Activated T-cell treated with anti-CD3 and anti-CD28 coated beads, Interleukin-2, amount 50 U/mL, for 48 hours (primary cell): ENCODE results near the gene RAB1B.

ENCODE experiments used
- DNase-seq, 2 experiments: peaks; one replicate each; pipeline ENCODE4 v3.0.0-alpha.2; 2020

RAB1B gene

GRCh38 chr11:66285250-66285947 lies 17.0 kb downstream of the RAB1B start:
- no peak for DNase-seq

GRCh38 chr11:66286699-66287098 lies 18.3 kb downstream of the RAB1B start:
- no peak for DNase-seq

GRCh38 chr11:66287211-66287888 lies 18.9 kb downstream of the RAB1B start:
- DNase-seq = no peak

GRCh38 chr11:66287889-66288670 lies 19.6 kb downstream of the RAB1B start:
- no peak for DNase-seq

- DNase-seq = peak; percentile 97 to 98
Measured at GRCh38 chr11:66288671-66289547, 20.5 kb downstream of the RAB1B start, which contains the start of gene YIF1A. Gene YIF1A (minus strand): TSS chr11:66289143. CDS start chr11:66288985, 158 bp downstream.

- DNase-seq = peak; percentile 89 to 90
Measured at GRCh38 chr11:66289548-66290329, 21.3 kb downstream of the RAB1B start.

GRCh38 chr11:66290330-66290621 lies 21.8 kb downstream of the RAB1B start:
- no peak for DNase-seq

GRCh38 chr11:66291303-66291705 lies 22.9 kb downstream of the RAB1B start:
- DNase-seq = no peak

- DNase-seq = no peak
Measured at GRCh38 chr11:66291706-66292542, 23.5 kb downstream of the RAB1B start, which contains the start of gene TMEM151A. Gene TMEM151A (plus strand): TSS chr11:66291894. CDS start chr11:66292014, 120 bp downstream.

- no peak for DNase-seq
Measured at GRCh38 chr11:66292543-66293332, 24.3 kb downstream of the RAB1B start.

- no peak for DNase-seq
Measured at GRCh38 chr11:66293352-66293751, 24.9 kb downstream of the RAB1B start.

GRCh38 chr11:66293777-66294625 lies 25.6 kb downstream of the RAB1B start:
- no peak for DNase-seq

- DNase-seq = no peak
Measured at GRCh38 chr11:66294626-66295620, 26.5 kb downstream of the RAB1B start.

- no peak for DNase-seq
Measured at GRCh38 chr11:66297610-66298009, 29.2 kb downstream of the RAB1B start.

GRCh38 chr11:66299186-66299585 lies 30.7 kb downstream of the RAB1B start:
- DNase-seq = no peak

- no peak for DNase-seq
Measured at GRCh38 chr11:66302656-66303055, 34.2 kb downstream of the RAB1B start.

GRCh38 chr11:66309475-66309874 lies 41.0 kb downstream of the RAB1B start:
- DNase-seq = no peak

GRCh38 chr11:66310324-66310723 lies 41.9 kb downstream of the RAB1B start:
- DNase-seq = no peak
